HEK293 (cell line): Measurements from ENCODE around the gene MRPL36.

Experiments used
- CTCF ChIA-PET: fragments of 350-600 bp; formaldehyde crosslinking; extraction: SDS; loops from one replicate; lab custom pipeline; 2021; ENCODE audit warnings: antibody characterized with exemption; lab: Yijun Ruan, JAX
- POLR2A ChIA-PET: fragments of 300-600 bp; formaldehyde crosslinking; extraction: SDS; loops from one replicate; lab custom pipeline; 2020; ENCODE audit warnings: antibody characterized with exemption, inconsistent platforms; lab: Yijun Ruan, JAX
- H3K27ac ChIP-seq: fragments of 200-500 bp; sonication (Bioruptor generic); 2 replicates; pipeline ENCODE4 v1.5.1; 2014; ENCODE audit warnings: low read depth, low read length, control low read depth, inconsistent platforms; ENCODE audit errors: extremely low read depth
- H3K36me3 ChIP-seq, 2 experiments: fragments of 200-500 bp in 1 of 2; sonication (Bioruptor generic) in 1 of 2; 1 replicate in 1 of 2; 2 replicates in 1 of 2; pipeline ENCODE4 v1.5.1; 2014 to 2017; ENCODE audit warnings: inconsistent platforms in 2 of 2, low read length in 2 of 2; ENCODE audit not compliant: control insufficient read depth in 2 of 2, insufficient read depth in 1 of 2
- H3K4me1 ChIP-seq: fragments of 200-500 bp; sonication (Bioruptor generic); 2 replicates; pipeline ENCODE4 v1.5.1; 2014; ENCODE audit warnings: mild to moderate bottlenecking, low read length, inconsistent platforms; ENCODE audit not compliant: control insufficient read depth, insufficient read depth
- H3K4me3 ChIP-seq: 2 replicates; pipeline ENCODE4 v1.5.1; 2011; ENCODE audit warnings: low read depth, mild to moderate bottlenecking, control low read depth, low read length, moderate library complexity
- H3K9me3 ChIP-seq: fragments of 200-500 bp; sonication (Bioruptor generic); 2 replicates; pipeline ENCODE4 v1.5.1; 2014; ENCODE audit warnings: low read depth, low read length, inconsistent platforms; ENCODE audit not compliant: control insufficient read depth, insufficient read depth
- AEBP2 ChIP-seq: fragments of 450-650 bp; formaldehyde crosslinking; IDR thresholded peaks from 2 replicates; pipeline ENCODE4 v1.5.1; 2016; ENCODE audit warnings: missing biosample characterization, missing genetic modification characterization, borderline replicate concordance
- BCL11A ChIP-seq: fragments of 450-650 bp; formaldehyde crosslinking; IDR thresholded peaks from 2 replicates; pipeline ENCODE4 v1.5.1; 2016; ENCODE audit warnings: low read depth, missing biosample characterization, missing genetic modification characterization
- GLI2 ChIP-seq: fragments of 450-650 bp; formaldehyde crosslinking; IDR thresholded peaks from 2 replicates; pipeline ENCODE4; 2017; ENCODE audit warnings: missing biosample characterization, missing genetic modification characterization, low read depth, borderline replicate concordance
- KLF1 ChIP-seq: fragments of 450-650 bp; formaldehyde crosslinking; IDR thresholded peaks from 2 replicates; pipeline ENCODE4 v1.5.1; 2016; ENCODE audit warnings: missing biosample characterization, missing genetic modification characterization
- KLF17 ChIP-seq: fragments of 450-650 bp; formaldehyde crosslinking; IDR thresholded peaks from 2 replicates; pipeline ENCODE4 v1.5.1; 2016; ENCODE audit warnings: missing biosample characterization, missing genetic modification characterization
- PRDM10 ChIP-seq: fragments of 450-650 bp; formaldehyde crosslinking; IDR thresholded peaks from 2 replicates; pipeline ENCODE4 v1.5.1; 2016; ENCODE audit warnings: missing biosample characterization, missing genetic modification characterization
- WT1 ChIP-seq: fragments of 450-650 bp; formaldehyde crosslinking; IDR thresholded peaks from 2 replicates; pipeline ENCODE4 v1.5.1; 2016; ENCODE audit warnings: missing biosample characterization, missing genetic modification characterization
- ZFHX2 ChIP-seq: fragments of 450-650 bp; formaldehyde crosslinking; conservative IDR thresholded peaks from 2 replicates; pipeline ENCODE4 v1.5.1; 2016; ENCODE audit warnings: missing biosample characterization, missing genetic modification characterization
- ZNF239 ChIP-seq: fragments of 450-650 bp; formaldehyde crosslinking; IDR thresholded peaks from 2 replicates; pipeline ENCODE4 v1.5.1; 2016; ENCODE audit warnings: missing biosample characterization, missing genetic modification characterization
- ZNF248 ChIP-seq: fragments of 450-650 bp; formaldehyde crosslinking; IDR thresholded peaks from 2 replicates; pipeline ENCODE4 v1.5.1; 2017; ENCODE audit warnings: missing biosample characterization, missing genetic modification characterization
- ZNF274 ChIP-seq, 2 experiments: fragments of 200-500 bp in 1 of 2; fragments of 450-650 bp in 1 of 2; sonication (Bioruptor generic) in 1 of 2; formaldehyde crosslinking in 1 of 2; IDR thresholded peaks; 2 replicates each; pipeline versions ENCODE4 v1.5.1 to v1.6.1; 2014 to 2016; ENCODE audit warnings: borderline replicate concordance in 1 of 2, inconsistent platforms in 1 of 2, low read length in 1 of 2, missing biosample characterization in 1 of 2, missing genetic modification characterization in 1 of 2
- ZNF510 ChIP-seq: fragments of 450-650 bp; formaldehyde crosslinking; IDR thresholded peaks from 2 replicates; pipeline ENCODE4 v1.5.1; 2018; ENCODE audit warnings: mild to moderate bottlenecking, missing genetic modification characterization, missing biosample characterization; ENCODE audit not compliant: insufficient replicate concordance
- ZNF558 ChIP-seq: fragments of 450-650 bp; formaldehyde crosslinking; IDR thresholded peaks from 2 replicates; pipeline ENCODE4 v1.5.1; 2016; ENCODE audit warnings: missing biosample characterization, missing genetic modification characterization
- ZNF580 ChIP-seq: fragments of 450-650 bp; formaldehyde crosslinking; IDR thresholded peaks from 2 replicates; pipeline ENCODE4 v1.5.1; 2016; ENCODE audit warnings: missing biosample characterization, missing genetic modification characterization
- ZNF610 ChIP-seq: fragments of 450-650 bp; formaldehyde crosslinking; IDR thresholded peaks from 2 replicates; pipeline ENCODE4 v1.5.1; 2016; ENCODE audit warnings: missing biosample characterization, missing genetic modification characterization, borderline replicate concordance
- ZNF660 ChIP-seq: fragments of 450-650 bp; IDR thresholded peaks from 2 replicates; pipeline ENCODE4 v1.5.1; 2018; ENCODE audit warnings: missing biosample characterization, mild to moderate bottlenecking, missing genetic modification characterization
- ZNF707 ChIP-seq: fragments of 450-650 bp; formaldehyde crosslinking; IDR thresholded peaks from 2 replicates; pipeline ENCODE4 v1.5.1; 2016; ENCODE audit warnings: missing biosample characterization, missing genetic modification characterization

The MRPL36 gene

GRCh38 chr5:1782385-1783215, 17.0 kb downstream of the MRPL36 start (continued):
- TF ChIP-seq PRDM10 (tag by site-specific recombination) = no peak

- Histone ChIP-seq H3K9me3 (no peaks in the 10 kb centered on the region), H3K27ac (no peak overlapping the region), H3K36me3 (no peaks in the 10 kb centered on the region), H3K4me3 (no peak overlapping the region), H3K4me1 (peaks cover 11% of the 10 kb centered on the region)
- ChIA-PET POLR2A (interaction anchor here (0.5 kb wide), 1 partner anchor 1056 kb away, joined by 4 read pairs; no protein-coding TSS in a partner anchor), CTCF (no interaction called here)
- peak; percentile 50; the same call in 1 of the 2 replicates for TF ChIP-seq KLF17
- TF ChIP-seq ZFHX2 (tag by site-specific recombination) = no peak
- peak; percentile 78 for TF ChIP-seq KLF1 (tag by site-specific recombination)
- TF ChIP-seq ZNF580 (tag by site-specific recombination) = no peak
- TF ChIP-seq ZNF610 (tag by site-specific recombination) = no peak
- no peak for TF ChIP-seq ZNF660
Measured at GRCh38 chr5:1781726-1782384, 17.8 kb downstream of the MRPL36 start.

GRCh38 chr5:1781107-1781506, 18.5 kb downstream of the MRPL36 start:
- Histone ChIP-seq H3K27ac (no peak overlapping the region), H3K4me1 (peaks cover 11% of the 10 kb centered on the region), H3K4me3 (no peak overlapping the region), H3K9me3 (no peaks in the 10 kb centered on the region), H3K36me3 (no peaks in the 10 kb centered on the region)
- POLR2A ChIA-PET = no interaction called here
- CTCF ChIA-PET = no interaction called here
- TF ChIP-seq KLF1 (tag by site-specific recombination) = peak; percentile 75
- TF ChIP-seq BCL11A (tag by site-specific recombination) = no peak
- no peak for TF ChIP-seq ZNF558 (tag by site-specific recombination)
- TF ChIP-seq ZNF248 (tag by site-specific recombination) = no peak
- TF ChIP-seq AEBP2 (tag by site-specific recombination) = no peak
- peak; percentile 82 for TF ChIP-seq KLF17
- TF ChIP-seq ZNF510 (tag by site-specific recombination) = no peak
- no peak for TF ChIP-seq ZNF239 (tag by site-specific recombination)
- TF ChIP-seq WT1 (tag by site-specific recombination) = no peak
- TF ChIP-seq ZNF274 (IDR thresholded peaks at IDR 0.05; ENCODE audit: low read length) = no peak
- no peak for TF ChIP-seq ZNF274 (tag by site-specific recombination; IDR thresholded peaks at IDR 0.05; ENCODE audit: borderline replicate concordance)
- no peak for TF ChIP-seq ZNF707 (tag by site-specific recombination)
- TF ChIP-seq GLI2 = no peak
